Muscle layer of duodenum (tissue), 2 donors: Measurements from ENCODE around the gene AP1G1.
"Not testable (repeated sequence)": the region's sequence is repeated elsewhere in the genome, so short reads cannot be mapped to it uniquely, and the experiment has no call there.

Experiments
- H3K27ac ChIP-seq: one replicate; pipeline ENCODE4 v1.7.0; 2013; ENCODE audit warnings: mild to moderate bottlenecking, low read length
- H3K27me3 ChIP-seq: one replicate; pipeline ENCODE4 v1.7.0; 2013; ENCODE audit warnings: low read depth, mild to moderate bottlenecking, control low read depth, low read length
- H3K36me3 ChIP-seq, 2 donors: one replicate each; pipeline ENCODE4 v1.7.0; 2013; ENCODE audit warnings: low read length in 2 of 2, control low read depth in 1 of 2, mild to moderate bottlenecking in 1 of 2; ENCODE audit not compliant: insufficient read depth in 2 of 2, control insufficient read depth in 1 of 2
- H3K4me1 ChIP-seq, 2 donors: one replicate each; pipeline ENCODE4 v1.7.0; 2013; ENCODE audit warnings: low read length in 2 of 2, mild to moderate bottlenecking in 2 of 2, control low read depth in 1 of 2, moderate library complexity in 1 of 2; ENCODE audit not compliant: insufficient read depth in 2 of 2, control insufficient read depth in 1 of 2
- H3K4me3 ChIP-seq, 2 donors: one replicate each; pipeline ENCODE4 v1.7.0; 2013; ENCODE audit warnings: low read length in 2 of 2, low read depth in 1 of 2, mild to moderate bottlenecking in 1 of 2
- H3K9me3 ChIP-seq, 2 donors: one replicate each; pipeline ENCODE4 v1.7.0; 2013; ENCODE audit warnings: low read length in 2 of 2, control low read depth in 1 of 2, mild to moderate bottlenecking in 1 of 2; ENCODE audit not compliant: control insufficient read depth in 1 of 2
- donor health status: healthy.

The AP1G1 gene

GRCh38 chr16:71845639-71846430 is 37.2 kb upstream of the AP1G1 start, which contains the start of gene ATXN1L:
TSS of gene ATXN1L (plus strand) at chr16:71845976. CDS start at chr16:71849741, 3,765 bp downstream.
- H3K4me3 ChIP-seq, result peak within 1 kb of the TSS; percentile 97 to 100
- peaks cover 24 to 26% of the 10 kb centered on the region in 2 donors for H3K36me3 ChIP-seq

GRCh38 chr16:71843572-71843971 is 34.9 kb upstream of the AP1G1 start:
- no peaks in the 10 kb centered on the region for H3K9me3 ChIP-seq
- no peak overlapping the region for H3K4me3 ChIP-seq
- peaks cover 4 to 6% of the 10 kb centered on the region in 2 donors for H3K36me3 ChIP-seq
- peaks cover 9 to 20% of the 10 kb centered on the region in 2 donors for H3K4me1 ChIP-seq
- no peaks in the 10 kb centered on the region for H3K27me3 ChIP-seq
- H3K27ac ChIP-seq, result no peak overlapping the region

More at GRCh38 chr16:71845639-71846430, 37.2 kb upstream of the AP1G1 start, which contains the start of gene ATXN1L:
- peak within 1 kb of the TSS; percentile 85 for H3K27ac ChIP-seq
- no peaks in the 10 kb centered on the region for H3K9me3 ChIP-seq
- peaks cover 9 to 20% of the 10 kb centered on the region in 2 donors for H3K4me1 ChIP-seq
- H3K27me3 ChIP-seq, result no peaks in the 10 kb centered on the region

- Histone ChIP-seq H3K27ac (no peak overlapping the region), H3K27me3 (no peaks in the 10 kb centered on the region), H3K36me3 (no peaks in the 10 kb centered on the region)
These were observed 31.4 kb upstream of the AP1G1 start for GRCh38 chr16:71840052-71840451.

GRCh38 chr16:71837150-71837549 is 28.5 kb upstream of the AP1G1 start:
- Histone ChIP-seq H3K27me3 (no peaks in the 10 kb centered on the region), H3K4me1 (no peaks in the 10 kb centered on the region), H3K9me3 (no peaks in the 10 kb centered on the region), H3K27ac (no peak overlapping the region), H3K36me3 (no peaks in the 10 kb centered on the region), H3K4me3 (no peak overlapping the region)

More at GRCh38 chr16:71840052-71840451, 31.4 kb upstream of the AP1G1 start:
- no peaks in the 10 kb centered on the region for H3K9me3 ChIP-seq
- peaks cover 0 to under 1% of the 10 kb centered on the region in 2 donors for H3K4me1 ChIP-seq
- no peak overlapping the region for H3K4me3 ChIP-seq

- no peak overlapping the region for H3K27ac ChIP-seq
- H3K9me3 ChIP-seq, result no peaks in the 10 kb centered on the region
- H3K4me1 ChIP-seq, result no peaks in the 10 kb centered on the region
- no peaks in the 10 kb centered on the region for H3K27me3 ChIP-seq
- H3K36me3 ChIP-seq, result no peaks in the 10 kb centered on the region
- H3K4me3 ChIP-seq, result no peak overlapping the region
These were observed 25.7 kb upstream of the AP1G1 start for GRCh38 chr16:71834291-71834690.

GRCh38 chr16:71832112-71832511 is 23.5 kb upstream of the AP1G1 start:
- not testable (repeated sequence) for H3K9me3 ChIP-seq, H3K27me3 ChIP-seq, H3K36me3 ChIP-seq, H3K4me1 ChIP-seq, H3K27ac ChIP-seq, H3K4me3 ChIP-seq

GRCh38 chr16:71831698-71832097 is 23.1 kb upstream of the AP1G1 start:
- H3K9me3 ChIP-seq, H3K4me1 ChIP-seq, H3K36me3 ChIP-seq, H3K27me3 ChIP-seq, H3K27ac ChIP-seq, H3K4me3 ChIP-seq: not testable (repeated sequence)

- Histone ChIP-seq H3K27ac (no peak overlapping the region), H3K4me3 (no peak overlapping the region), H3K27me3 (no peaks in the 10 kb centered on the region), H3K4me1 (no peaks in the 10 kb centered on the region), H3K36me3 (no peaks in the 10 kb centered on the region), H3K9me3 (no peaks in the 10 kb centered on the region)
These were observed 21.7 kb upstream of the AP1G1 start for GRCh38 chr16:71830359-71830758.

GRCh38 chr16:71826533-71827017 is 17.9 kb upstream of the AP1G1 start:
- H3K9me3 ChIP-seq, result no peaks in the 10 kb centered on the region
- H3K27ac ChIP-seq, result no peak overlapping the region
- no peaks in the 10 kb centered on the region for H3K27me3 ChIP-seq
- no peak overlapping the region for H3K4me3 ChIP-seq
- no peaks in the 10 kb centered on the region for H3K4me1 ChIP-seq
- H3K36me3 ChIP-seq, result no peaks in the 10 kb centered on the region

GRCh38 chr16:71817155-71817500 is 8.5 kb upstream of the AP1G1 start:
- peaks cover 0 to 10% of the 10 kb centered on the region in 2 donors for H3K4me1 ChIP-seq

GRCh38 chr16:71811261-71811803 is 2.7 kb upstream of the AP1G1 start:
- Histone ChIP-seq H3K9me3 (no peaks in the 10 kb centered on the region), H3K4me1 (peaks cover 0 to 16% of the 10 kb centered on the region in 2 donors), H3K27me3 (no peaks in the 10 kb centered on the region), H3K36me3 (peaks cover 0 to 12% of the 10 kb centered on the region in 2 donors), H3K27ac (no peak overlapping the region), H3K4me3 (no peak overlapping the region)

More at GRCh38 chr16:71817155-71817500, 8.5 kb upstream of the AP1G1 start:
- peak overlapping the region; percentile 70 for H3K27ac ChIP-seq
- not testable (repeated sequence) for H3K27me3 ChIP-seq, H3K36me3 ChIP-seq, H3K9me3 ChIP-seq, H3K4me3 ChIP-seq
